Midbrain (tissue), 1 donor: ENCODE measurements around the gene H1-8.

ENCODE experiments used
- DNase-seq: peaks from one replicate; lab custom pipeline; 2025; lab: John Stamatoyannopoulos, UW

The H1-8 gene

GRCh38 chr3:129593595-129594339 lies 50.8 kb downstream of the H1-8 start:
- peak; percentile 33 for DNase-seq

- no peak for DNase-seq
Observed at GRCh38 chr3:129594409-129594808, 51.4 kb downstream of the H1-8 start.

GRCh38 chr3:129594907-129595390 lies 52.0 kb downstream of the H1-8 start:
- DNase-seq, result no peak

- no peak for DNase-seq
Observed at GRCh38 chr3:129595544-129596193, 52.7 kb downstream of the H1-8 start.

- DNase-seq, result peak; percentile 87
Observed at GRCh38 chr3:129596194-129597086, 53.5 kb downstream of the H1-8 start.

GRCh38 chr3:129597087-129597999 lies 54.4 kb downstream of the H1-8 start:
- DNase-seq, result peak; percentile 75

GRCh38 chr3:129598000-129598381 lies 55.0 kb downstream of the H1-8 start:
- DNase-seq, result no peak

GRCh38 chr3:129598484-129598883 lies 55.5 kb downstream of the H1-8 start:
- no peak for DNase-seq

GRCh38 chr3:129599073-129599472 lies 56.1 kb downstream of the H1-8 start:
- DNase-seq, result no peak

- DNase-seq, result no peak
Observed at GRCh38 chr3:129599607-129600006, 56.6 kb downstream of the H1-8 start.

GRCh38 chr3:129600348-129600747 lies 57.4 kb downstream of the H1-8 start:
- no peak for DNase-seq
